ENCODE measurements around the gene CHCHD3.

CHCHD3 gene

DNA sequence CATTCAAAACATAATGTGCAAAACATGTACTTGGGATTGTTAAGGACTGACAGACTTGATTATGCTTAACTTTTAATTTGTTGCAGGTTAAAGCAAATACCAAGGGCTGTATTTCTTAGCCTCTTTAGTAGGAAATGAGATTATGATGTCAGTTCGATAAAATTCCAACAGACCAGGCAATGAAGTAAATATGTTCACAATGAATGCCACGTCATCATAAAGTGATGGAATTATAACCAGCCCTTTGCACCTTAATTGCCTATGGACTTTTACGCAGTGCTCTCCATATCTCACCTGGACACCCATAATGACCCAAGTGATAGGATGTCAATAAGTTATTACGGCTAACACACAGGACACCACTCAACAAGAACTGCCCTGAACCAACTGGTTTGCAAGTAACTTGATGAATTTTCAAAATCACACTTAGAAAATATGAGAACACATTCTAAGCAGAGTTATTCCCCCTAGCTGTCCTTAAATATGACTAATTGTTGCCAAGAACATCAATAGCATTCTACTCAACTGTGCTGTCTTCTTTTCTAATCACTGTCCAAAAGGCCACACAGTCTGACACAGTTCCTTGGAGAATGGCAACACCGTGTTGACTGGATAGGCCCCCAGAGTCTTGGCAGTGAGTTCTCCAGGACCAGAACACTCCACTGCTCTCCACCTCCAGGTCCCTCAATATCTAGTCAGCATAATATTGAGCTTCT is 115.0 kb downstream of the CHCHD3 start:
- no peak overlapping the region for H3K4me3 ChIP-seq (ENCODE audit: low read length)
- H3K4me1 ChIP-seq (ENCODE audit: control insufficient read depth, insufficient read depth, low read length) = peaks cover 1% of the 10 kb centered on the region; the same call in 1 of the 2 replicates
- H3K36me3 ChIP-seq (ENCODE audit: control insufficient read depth, insufficient read depth, low read length) = no peaks in the 10 kb centered on the region
- H3K27ac ChIP-seq (ENCODE audit: low read length) = no peak overlapping the region
- H3K27me3 ChIP-seq (ENCODE audit: control insufficient read depth, insufficient read depth, low read length) = no peaks in the 10 kb centered on the region
- DNase-seq (ENCODE audit: low read depth, low spot score) = no peak
- WGBS (ENCODE audit: insufficient coverage, insufficient read length) = no CpG with 5 or more reads among the region's 5 CpGs
- H3K9me3 ChIP-seq (ENCODE audit: control insufficient read depth, insufficient read depth, low read length) = no peaks in the 10 kb centered on the region

DNA sequence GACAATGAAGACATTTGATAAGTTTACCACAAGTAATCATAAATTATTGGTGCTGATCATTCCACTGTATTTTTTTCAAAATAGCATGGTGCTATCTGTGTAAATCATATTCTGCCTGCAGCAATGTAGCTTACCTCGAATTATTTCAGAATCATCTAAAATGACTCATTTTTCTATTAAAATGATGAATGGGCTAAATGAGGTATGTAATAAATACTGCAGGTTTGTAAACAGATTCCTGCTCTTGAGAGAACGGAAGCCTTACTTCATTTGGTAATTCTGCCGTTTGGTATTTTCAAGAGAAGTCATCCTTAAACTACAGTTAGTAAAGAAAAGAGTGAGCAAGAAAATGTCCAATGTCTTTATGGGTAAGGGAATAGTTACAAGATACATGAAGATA is 115.9 kb downstream of the CHCHD3 start:
- no peaks in the 10 kb centered on the region for H3K9me3 ChIP-seq (ENCODE audit: control insufficient read depth, insufficient read depth, low read length)
- H3K4me3 ChIP-seq (ENCODE audit: low read length) = no peak overlapping the region
- WGBS (ENCODE audit: insufficient coverage, insufficient read length) = no CpG with 5 or more reads among the region's 3 CpGs
- H3K27ac ChIP-seq (ENCODE audit: low read length) = no peak overlapping the region
- DNase-seq (ENCODE audit: low read depth, low spot score) = no peak
- H3K36me3 ChIP-seq (ENCODE audit: control insufficient read depth, insufficient read depth, low read length) = no peaks in the 10 kb centered on the region
- H3K27me3 ChIP-seq (ENCODE audit: control insufficient read depth, insufficient read depth, low read length) = no peaks in the 10 kb centered on the region
- peaks cover 1% of the 10 kb centered on the region; the same call in 1 of the 2 replicates for H3K4me1 ChIP-seq (ENCODE audit: control insufficient read depth, insufficient read depth, low read length)

DNA sequence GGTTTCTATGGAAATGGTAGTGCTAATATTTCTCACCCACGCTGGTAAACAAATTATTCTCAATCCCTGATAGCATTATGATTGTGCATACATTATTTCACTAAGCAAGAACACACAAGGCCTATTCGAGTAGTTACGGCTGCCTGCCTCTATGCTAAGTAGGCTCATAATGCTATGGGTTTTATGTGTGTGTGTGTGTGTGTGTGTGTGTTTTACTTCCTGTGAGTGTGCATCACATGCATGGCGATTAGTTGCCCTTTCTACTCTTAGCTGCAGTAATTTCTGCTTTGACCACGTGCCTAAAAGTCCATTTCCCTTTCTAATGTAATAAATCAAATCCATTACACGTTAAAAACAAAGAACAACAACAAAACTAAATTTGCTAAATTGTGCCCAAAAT is 117.0 kb downstream of the CHCHD3 start:
- WGBS (ENCODE audit: insufficient coverage, insufficient read length) = 100% methylated on average over 2 of the region's 6 CpGs
- no peaks in the 10 kb centered on the region; the same call in 1 of the 2 replicates for H3K4me1 ChIP-seq (ENCODE audit: control insufficient read depth, insufficient read depth, low read length)
- no peak overlapping the region for H3K4me3 ChIP-seq (ENCODE audit: low read length)
- no peaks in the 10 kb centered on the region for H3K36me3 ChIP-seq (ENCODE audit: control insufficient read depth, insufficient read depth, low read length)
- H3K27ac ChIP-seq (ENCODE audit: low read length) = no peak overlapping the region
- DNase-seq (ENCODE audit: low read depth, low spot score) = no peak
- no peaks in the 10 kb centered on the region for H3K27me3 ChIP-seq (ENCODE audit: control insufficient read depth, insufficient read depth, low read length)
- H3K9me3 ChIP-seq (ENCODE audit: control insufficient read depth, insufficient read depth, low read length) = no peaks in the 10 kb centered on the region

DNA sequence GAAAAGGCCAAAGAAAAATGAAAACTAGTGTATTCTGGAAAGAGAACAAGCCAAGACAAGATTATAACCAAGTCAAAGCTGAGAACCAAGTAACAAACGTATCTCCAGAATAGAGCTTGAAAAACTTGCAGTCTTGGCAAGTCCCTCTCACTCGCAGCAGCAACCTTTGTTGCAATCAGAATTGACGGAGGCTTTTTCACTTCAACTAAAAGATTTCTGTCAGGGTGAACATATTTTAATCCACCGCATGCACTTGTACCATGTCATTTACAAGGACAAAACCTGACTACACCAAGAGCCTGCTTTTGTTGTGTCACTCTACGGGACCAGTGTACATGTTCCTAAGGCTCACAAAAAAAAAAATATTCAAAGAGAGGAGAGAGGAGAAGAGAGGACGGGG is 122.0 kb downstream of the CHCHD3 start:
- Histone ChIP-seq H3K4me1 (ENCODE audit: control insufficient read depth, insufficient read depth, low read length) (no peaks in the 10 kb centered on the region; the same call in 1 of the 2 replicates), H3K9me3 (ENCODE audit: control insufficient read depth, insufficient read depth, low read length) (no peaks in the 10 kb centered on the region), H3K27me3 (ENCODE audit: control insufficient read depth, insufficient read depth, low read length) (no peaks in the 10 kb centered on the region), H3K36me3 (ENCODE audit: control insufficient read depth, insufficient read depth, low read length) (no peaks in the 10 kb centered on the region), H3K27ac (ENCODE audit: low read length) (no peak overlapping the region), H3K4me3 (ENCODE audit: low read length) (no peak overlapping the region)
- DNase-seq (ENCODE audit: low read depth, low spot score) = no peak
- no CpG with 5 or more reads among the region's 6 CpGs for WGBS (ENCODE audit: insufficient coverage, insufficient read length)

DNA sequence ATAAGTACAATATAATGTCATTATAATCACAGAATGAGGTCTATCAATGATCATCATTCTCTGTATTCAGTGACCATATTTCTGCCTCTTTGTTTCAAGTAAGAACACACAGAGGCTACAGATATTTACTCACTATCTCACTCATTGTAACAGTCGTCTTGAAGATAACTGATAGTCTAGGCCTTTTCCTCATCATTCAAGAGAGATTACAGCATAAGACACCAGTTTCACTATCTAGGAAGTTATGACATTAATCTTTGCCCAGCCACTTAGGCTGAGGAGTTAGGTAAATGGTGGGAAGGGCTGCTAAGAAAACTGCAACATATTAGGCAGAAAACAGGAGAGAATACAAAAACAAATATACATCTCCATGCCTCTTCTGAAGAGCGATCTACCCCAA is 125.3 kb downstream of the CHCHD3 start:
- DNase-seq (ENCODE audit: low read depth, low spot score) = no peak

DNA sequence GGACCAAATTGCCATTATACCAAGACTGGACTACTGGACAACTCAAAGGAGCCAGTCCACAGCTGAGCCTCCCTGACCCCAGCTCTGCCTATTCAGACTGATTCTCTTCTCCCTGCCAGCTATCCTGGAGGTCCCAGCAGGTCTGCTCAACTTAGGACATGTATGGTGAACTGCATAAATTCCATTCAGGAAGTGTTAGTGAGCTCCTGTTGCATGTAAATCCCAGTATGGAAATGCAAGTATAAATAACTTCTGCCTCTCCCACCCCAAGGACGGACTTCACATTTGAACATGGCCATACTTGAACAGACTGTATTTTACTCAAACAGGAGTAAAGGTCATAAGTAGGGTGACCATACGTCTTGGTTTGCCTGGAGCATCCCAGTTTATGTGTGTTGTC is 128.4 kb downstream of the CHCHD3 start:
- H3K4me1 ChIP-seq (ENCODE audit: control insufficient read depth, insufficient read depth, low read length) = no peaks in the 10 kb centered on the region; the same call in 1 of the 2 replicates
- no CpG with 5 or more reads among the region's 2 CpGs for WGBS (ENCODE audit: insufficient coverage, insufficient read length)
- no peak for DNase-seq (ENCODE audit: low read depth, low spot score)
- no peaks in the 10 kb centered on the region for H3K27me3 ChIP-seq (ENCODE audit: control insufficient read depth, insufficient read depth, low read length)
- no peak overlapping the region for H3K27ac ChIP-seq (ENCODE audit: low read length)
- H3K36me3 ChIP-seq (ENCODE audit: control insufficient read depth, insufficient read depth, low read length) = no peaks in the 10 kb centered on the region
- no peaks in the 10 kb centered on the region for H3K9me3 ChIP-seq (ENCODE audit: control insufficient read depth, insufficient read depth, low read length)
- H3K4me3 ChIP-seq (ENCODE audit: low read length) = no peak overlapping the region

More for the DNA sequence above, 125.3 kb downstream of the CHCHD3 start:
- Histone ChIP-seq H3K9me3 (ENCODE audit: control insufficient read depth, insufficient read depth, low read length) (no peaks in the 10 kb centered on the region), H3K4me3 (ENCODE audit: low read length) (no peak overlapping the region), H3K4me1 (ENCODE audit: control insufficient read depth, insufficient read depth, low read length) (no peaks in the 10 kb centered on the region; the same call in 1 of the 2 replicates), H3K27me3 (ENCODE audit: control insufficient read depth, insufficient read depth, low read length) (no peaks in the 10 kb centered on the region), H3K27ac (ENCODE audit: low read length) (no peak overlapping the region), H3K36me3 (ENCODE audit: control insufficient read depth, insufficient read depth, low read length) (no peaks in the 10 kb centered on the region)
- no CpG with 5 or more reads among the region's 2 CpGs for WGBS (ENCODE audit: insufficient coverage, insufficient read length)

DNA sequence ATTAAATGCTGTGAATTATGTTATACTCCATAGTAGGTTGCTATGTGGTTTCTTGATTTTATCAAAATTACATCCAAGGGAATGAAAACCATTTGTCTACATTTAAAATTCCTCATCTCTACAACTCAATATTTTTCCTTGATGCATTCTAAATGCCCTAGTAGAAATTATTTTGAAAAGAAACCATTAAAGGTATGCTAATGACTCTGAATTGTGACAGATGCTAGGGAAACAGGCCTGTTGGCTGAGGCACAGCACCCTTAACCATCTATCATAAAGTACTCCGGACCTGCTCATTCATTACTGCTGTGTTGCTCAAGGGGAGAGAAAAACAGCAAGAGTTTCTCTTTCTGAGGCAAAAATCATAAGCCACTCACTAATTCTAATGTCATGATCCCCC is 131.2 kb downstream of the CHCHD3 start:
- Histone ChIP-seq H3K36me3 (ENCODE audit: control insufficient read depth, insufficient read depth, low read length) (no peaks in the 10 kb centered on the region), H3K27me3 (ENCODE audit: control insufficient read depth, insufficient read depth, low read length) (no peaks in the 10 kb centered on the region), H3K9me3 (ENCODE audit: control insufficient read depth, insufficient read depth, low read length) (no peaks in the 10 kb centered on the region), H3K4me3 (ENCODE audit: low read length) (no peak overlapping the region), H3K4me1 (ENCODE audit: control insufficient read depth, insufficient read depth, low read length) (no peaks in the 10 kb centered on the region), H3K27ac (ENCODE audit: low read length) (no peak overlapping the region)
- no CpG with 5 or more reads among the region's 1 CpG for WGBS (ENCODE audit: insufficient coverage, insufficient read length)
- DNase-seq (ENCODE audit: low read depth, low spot score) = no peak

DNA sequence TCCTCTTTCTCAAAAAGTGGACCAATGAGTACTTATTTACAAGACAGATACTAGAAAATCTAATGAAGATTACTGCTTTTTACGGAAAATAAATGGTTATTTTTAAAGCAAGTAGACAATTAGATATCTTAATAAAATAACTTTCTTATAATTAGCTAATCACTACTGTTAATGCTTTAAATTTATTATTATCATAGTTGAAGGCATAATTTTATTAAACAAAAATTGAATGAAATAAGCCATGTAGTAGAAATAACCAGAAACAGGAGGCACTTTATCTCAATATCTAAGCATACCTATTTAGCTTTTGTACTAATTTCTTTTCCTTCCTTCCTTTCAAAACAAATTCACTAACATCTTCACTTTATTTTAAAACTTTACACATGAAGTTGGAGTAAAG is 134.9 kb downstream of the CHCHD3 start:
- H3K27me3 ChIP-seq (ENCODE audit: control insufficient read depth, insufficient read depth, low read length) = no peaks in the 10 kb centered on the region
- no peaks in the 10 kb centered on the region for H3K4me1 ChIP-seq (ENCODE audit: control insufficient read depth, insufficient read depth, low read length)
- H3K27ac ChIP-seq (ENCODE audit: low read length) = no peak overlapping the region
- no peaks in the 10 kb centered on the region for H3K36me3 ChIP-seq (ENCODE audit: control insufficient read depth, insufficient read depth, low read length)
- no peaks in the 10 kb centered on the region for H3K9me3 ChIP-seq (ENCODE audit: control insufficient read depth, insufficient read depth, low read length)
- WGBS (ENCODE audit: insufficient coverage, insufficient read length) = no CpG with 5 or more reads among the region's 1 CpG
- no peak for DNase-seq (ENCODE audit: low read depth, low spot score)
- no peak overlapping the region for H3K4me3 ChIP-seq (ENCODE audit: low read length)

DNA sequence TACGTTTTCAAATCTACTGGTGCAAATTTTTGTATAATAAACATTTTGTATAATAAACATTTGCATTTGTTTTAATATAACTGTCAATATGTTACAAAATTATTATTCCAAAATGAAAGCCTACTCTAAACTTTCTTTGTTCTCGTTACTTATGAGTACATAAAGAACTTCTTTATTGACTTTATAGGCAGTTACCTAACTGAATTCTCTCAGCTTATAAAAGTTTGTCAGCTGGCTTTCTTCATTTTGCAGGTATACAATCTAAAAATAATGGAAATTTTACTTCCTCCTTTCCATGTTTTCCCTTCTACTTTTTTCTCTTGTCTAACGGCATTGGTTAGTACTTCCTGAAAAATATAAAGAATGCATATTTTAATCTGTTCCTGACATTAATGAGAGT is 137.1 kb downstream of the CHCHD3 start:
- no peaks in the 10 kb centered on the region for H3K4me1 ChIP-seq (ENCODE audit: control insufficient read depth, insufficient read depth, low read length)
- H3K36me3 ChIP-seq (ENCODE audit: control insufficient read depth, insufficient read depth, low read length) = no peaks in the 10 kb centered on the region
- no peak overlapping the region for H3K27ac ChIP-seq (ENCODE audit: low read length)
- no CpG with 5 or more reads among the region's 3 CpGs for WGBS (ENCODE audit: insufficient coverage, insufficient read length)
- H3K4me3 ChIP-seq (ENCODE audit: low read length) = no peak overlapping the region
- no peaks in the 10 kb centered on the region for H3K27me3 ChIP-seq (ENCODE audit: control insufficient read depth, insufficient read depth, low read length)
- no peak for DNase-seq (ENCODE audit: low read depth, low spot score)
- no peaks in the 10 kb centered on the region for H3K9me3 ChIP-seq (ENCODE audit: control insufficient read depth, insufficient read depth, low read length)

DNA sequence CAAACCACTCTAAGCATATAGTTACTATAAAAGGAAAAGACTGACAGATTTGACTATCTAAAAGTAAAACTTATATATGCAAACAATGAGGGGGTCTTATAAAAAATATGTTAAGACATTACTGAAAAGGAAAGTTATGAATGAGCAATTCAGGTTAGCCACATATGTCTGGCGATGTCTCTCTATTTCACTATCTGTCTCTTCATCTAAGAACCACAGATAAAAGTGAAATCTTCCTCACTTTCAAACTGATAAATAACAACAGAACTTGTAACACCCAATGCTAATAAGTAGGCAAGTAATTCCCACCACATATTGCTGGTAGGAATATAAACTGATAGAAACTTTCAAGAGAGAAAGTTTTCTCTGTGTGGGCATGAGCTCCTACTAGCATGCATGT is 138.2 kb downstream of the CHCHD3 start:
- Histone ChIP-seq H3K4me3 (ENCODE audit: low read length) (no peak overlapping the region), H3K27ac (ENCODE audit: low read length) (no peak overlapping the region), H3K27me3 (ENCODE audit: control insufficient read depth, insufficient read depth, low read length) (no peaks in the 10 kb centered on the region), H3K4me1 (ENCODE audit: control insufficient read depth, insufficient read depth, low read length) (no peaks in the 10 kb centered on the region), H3K36me3 (ENCODE audit: control insufficient read depth, insufficient read depth, low read length) (no peaks in the 10 kb centered on the region), H3K9me3 (ENCODE audit: control insufficient read depth, insufficient read depth, low read length) (no peaks in the 10 kb centered on the region)
- no peak for DNase-seq (ENCODE audit: low read depth, low spot score)
- no CpG with 5 or more reads among the region's 1 CpG for WGBS (ENCODE audit: insufficient coverage, insufficient read length)

DNA sequence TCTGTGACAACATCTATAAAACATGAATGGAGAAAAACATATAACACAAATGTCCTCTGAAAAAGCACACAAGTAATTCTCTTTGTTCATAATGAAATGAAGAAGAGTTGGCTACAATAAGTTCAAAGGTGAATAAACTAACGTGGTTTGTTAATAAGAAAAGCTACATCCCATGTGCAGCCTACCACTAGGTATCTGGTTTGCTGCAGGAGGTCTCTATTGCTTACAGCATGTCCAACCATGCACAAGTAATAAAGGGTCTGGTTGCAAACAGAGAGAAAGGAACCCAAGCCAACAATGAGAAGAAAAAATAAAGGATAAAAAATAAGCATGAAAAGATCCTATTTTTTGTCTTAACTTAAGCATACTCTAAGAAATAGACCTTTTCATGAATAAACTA is 139.2 kb downstream of the CHCHD3 start:
- no peak overlapping the region for H3K4me3 ChIP-seq (ENCODE audit: low read length)
- no peak for DNase-seq (ENCODE audit: low read depth, low spot score)
- WGBS (ENCODE audit: insufficient coverage, insufficient read length) = no CpG with 5 or more reads among the region's 1 CpG

More for the DNA sequence above, 139.2 kb downstream of the CHCHD3 start:
- Histone ChIP-seq H3K9me3 (ENCODE audit: control insufficient read depth, insufficient read depth, low read length) (no peaks in the 10 kb centered on the region), H3K36me3 (ENCODE audit: control insufficient read depth, insufficient read depth, low read length) (no peaks in the 10 kb centered on the region), H3K4me1 (ENCODE audit: control insufficient read depth, insufficient read depth, low read length) (no peaks in the 10 kb centered on the region), H3K27me3 (ENCODE audit: control insufficient read depth, insufficient read depth, low read length) (no peaks in the 10 kb centered on the region), H3K27ac (ENCODE audit: low read length) (no peak overlapping the region)

Measured in iPS DF 6.9 (cell line).